HepG2 (cell line): ENCODE data around the gene ISG20L2. TPM values are rescaled to one million over a fixed set of nuclear protein-coding genes. Genes with fewer than 3 reads are reported as not detected.

Source experiments
- BHLHE40 ChIP-seq: IDR thresholded peaks from 2 replicates; pipeline ENCODE4 v1.6.1; 2011; ENCODE audit warnings: low read length, improper control_type of control experiment
- CAMTA2 ChIP-seq: sonication (generic); formaldehyde crosslinking; IDR thresholded peaks from 2 replicates; pipeline ENCODE4 v1.4.0; 2020; ENCODE audit warnings: mild to moderate bottlenecking, missing genetic modification reagents, borderline replicate concordance
- CBFB ChIP-seq: sonication (generic); formaldehyde crosslinking; IDR thresholded peaks from 2 replicates; pipeline ENCODE4 v1.4.0; 2020; ENCODE audit warnings: missing genetic modification reagents
- CBX2 ChIP-seq, 2 experiments: fragments of 200-600 bp in 1 of 2; sonication (generic); formaldehyde crosslinking in 1 of 2; IDR thresholded peaks; 2 replicates each; pipeline versions ENCODE4 v1.7.0 to v1.8.1; 2018 to 2022; ENCODE audit warnings: low read depth in 2 of 2, low read length in 1 of 2, mild to moderate bottlenecking in 1 of 2, missing genetic modification reagents in 1 of 2
- DMAP1 ChIP-seq: IDR thresholded peaks from 2 replicates; pipeline ENCODE4 v1.6.1; 2016
- EED ChIP-seq: sonication (generic); formaldehyde crosslinking; IDR thresholded peaks from 2 replicates; pipeline ENCODE4 v1.5.0; 2020; ENCODE audit warnings: mild to moderate bottlenecking, missing genetic modification reagents
- EP300 ChIP-seq, 3 experiments: sonication (generic) in 1 of 3; formaldehyde crosslinking in 1 of 3; IDR thresholded peaks; 2 replicates each; pipeline versions ENCODE4 v1.5.1 to v1.6.1; 2011 to 2020; ENCODE audit warnings: low read depth in 2 of 3, low read length in 2 of 3, borderline replicate concordance in 1 of 3, improper control_type of control experiment in 1 of 3, mild to moderate bottlenecking in 1 of 3, missing genetic modification reagents in 1 of 3, moderate library complexity in 1 of 3
- FOXA3 ChIP-seq: IDR thresholded peaks from 2 replicates; pipeline ENCODE4 v1.6.1; 2016; ENCODE audit warnings: missing genetic modification reagents, missing compliant biosample characterization
- FOXK2 ChIP-seq: fragments of 450-650 bp; IDR thresholded peaks from 2 replicates; pipeline ENCODE4 v1.6.1; 2016
- GATAD2A ChIP-seq: IDR thresholded peaks from 2 replicates; pipeline ENCODE4 v1.6.1; 2016
- JUND ChIP-seq: sonication (generic); formaldehyde crosslinking; IDR thresholded peaks from 2 replicates; pipeline ENCODE4 v1.8.0; 2022; ENCODE audit warnings: mild to moderate bottlenecking, missing genetic modification reagents
- KLF13 ChIP-seq: sonication (generic); formaldehyde crosslinking; IDR thresholded peaks from 2 replicates; pipeline ENCODE4 v1.4.0; 2020; ENCODE audit warnings: mild to moderate bottlenecking, missing genetic modification reagents
- KMT2A ChIP-seq: sonication (generic); formaldehyde crosslinking; IDR thresholded peaks from 2 replicates; pipeline ENCODE4 v1.4.0; 2020; ENCODE audit warnings: missing genetic modification reagents
- KMT2B ChIP-seq: IDR thresholded peaks from 2 replicates; pipeline ENCODE4 v1.6.1; 2016; ENCODE audit warnings: missing genetic modification reagents, missing compliant biosample characterization
- MXD4 ChIP-seq: IDR thresholded peaks from 2 replicates; pipeline ENCODE4 v1.6.1; 2016; ENCODE audit warnings: mild to moderate bottlenecking, missing biosample characterization, missing genetic modification reagents
- NPAS2 ChIP-seq: sonication (generic); formaldehyde crosslinking; IDR thresholded peaks from 2 replicates; pipeline ENCODE4 v1.8.0; 2022; ENCODE audit warnings: mild to moderate bottlenecking, missing genetic modification reagents, borderline replicate concordance
- NR2F6 ChIP-seq, 2 experiments: IDR thresholded peaks; 2 replicates each; pipeline ENCODE4 v1.6.1; 2016; ENCODE audit warnings: antibody characterized with exemption in 1 of 2, mild to moderate bottlenecking in 1 of 2
- PATZ1 ChIP-seq: sonication (generic); formaldehyde crosslinking; IDR thresholded peaks from 2 replicates; pipeline ENCODE4 v1.4.0; 2020; ENCODE audit warnings: missing genetic modification reagents
- SOX13 ChIP-seq, 3 experiments: fragments of 450-650 bp in 1 of 3; sonication (generic) in 1 of 3; formaldehyde crosslinking in 1 of 3; IDR thresholded peaks in 2 of 3; conservative IDR thresholded peaks in 1 of 3; 2 replicates each; pipeline versions ENCODE4 v1.5.0 to v1.6.1; 2016 to 2020; ENCODE audit warnings: antibody characterized with exemption in 1 of 3, mild to moderate bottlenecking in 1 of 3, missing compliant biosample characterization in 1 of 3, missing genetic modification reagents in 1 of 3, moderate library complexity in 1 of 3
- TBX3 ChIP-seq: fragments of 450-650 bp; IDR thresholded peaks from 2 replicates; pipeline ENCODE4 v1.6.1; 2017; ENCODE audit warnings: antibody characterized with exemption, mild to moderate bottlenecking, inconsistent platforms, borderline replicate concordance
- XBP1 ChIP-seq: sonication (generic); formaldehyde crosslinking; IDR thresholded peaks from 2 replicates; pipeline ENCODE4 v1.5.0; 2020; ENCODE audit warnings: missing genetic modification reagents
- ZBTB7A ChIP-seq: sonication (generic); formaldehyde crosslinking; IDR thresholded peaks from 2 replicates; pipeline ENCODE4 v1.8.0; 2022; ENCODE audit warnings: mild to moderate bottlenecking, missing genetic modification reagents
- ZBTB7B ChIP-seq: sonication (generic); formaldehyde crosslinking; IDR thresholded peaks from 2 replicates; pipeline ENCODE4 v1.4.0; 2020; ENCODE audit warnings: missing genetic modification reagents
- ZNF224 ChIP-seq: sonication (generic); formaldehyde crosslinking; IDR thresholded peaks from 2 replicates; pipeline ENCODE4 v1.5.0; 2020; ENCODE audit warnings: mild to moderate bottlenecking, missing genetic modification reagents
- ZNF292 ChIP-seq: sonication (generic); formaldehyde crosslinking; IDR thresholded peaks from 2 replicates; pipeline ENCODE4 v1.8.1; 2022; ENCODE audit warnings: mild to moderate bottlenecking, low read depth, missing genetic modification reagents, borderline replicate concordance
- ZNF567 ChIP-seq: sonication (generic); formaldehyde crosslinking; IDR thresholded peaks from 2 replicates; pipeline ENCODE4 v1.8.1; 2023; ENCODE audit warnings: mild to moderate bottlenecking, missing genetic modification reagents, borderline replicate concordance
- ZNF644 ChIP-seq: IDR thresholded peaks from 2 replicates; pipeline ENCODE4 v1.6.1; 2016; ENCODE audit warnings: low read depth
- ZNF670 ChIP-seq: sonication (generic); formaldehyde crosslinking; IDR thresholded peaks from 2 replicates; pipeline ENCODE4 v1.8.0; 2022; ENCODE audit warnings: mild to moderate bottlenecking, missing genetic modification reagents, borderline replicate concordance
- ZNF713 ChIP-seq: sonication (generic); formaldehyde crosslinking; IDR thresholded peaks from 2 replicates; pipeline ENCODE4 v1.4.0; 2020; ENCODE audit warnings: mild to moderate bottlenecking, missing genetic modification reagents
- ZNF768 ChIP-seq: sonication (generic); formaldehyde crosslinking; IDR thresholded peaks from 2 replicates; pipeline ENCODE4 v1.4.0; 2020; ENCODE audit warnings: missing genetic modification reagents
- ZNF777 ChIP-seq: sonication (generic); formaldehyde crosslinking; IDR thresholded peaks from 2 replicates; pipeline ENCODE4 v1.4.0; 2020; ENCODE audit warnings: missing genetic modification reagents
- ZNF879 ChIP-seq: sonication (generic); formaldehyde crosslinking; IDR thresholded peaks from 2 replicates; pipeline ENCODE4 v1.8.1; 2023; ENCODE audit warnings: missing genetic modification reagents
- polyA plus RNA-seq, 8 experiments: library from polyadenylated mRNA; depleted of rRNA in 3 of 8; stranded (reverse) in 7 of 8; unstranded in 1 of 8; fragments of >200 nt; fragmentation: Illumina TruSeq in 4 of 8; extraction: Trizol in 4 of 8; gene quantifications; 2 replicates each; pipeline versions ENCODE4 v1.2.1 to v1.2.3, GENCODE V29; 2011 to 2016; ENCODE audit warnings: low read depth in 4 of 8, missing spikeins in 1 of 8, mixed read lengths in 1 of 8; ENCODE audit not compliant: insufficient read depth in 1 of 8
- total RNA-seq, 5 experiments: library from RNA; depleted of rRNA; stranded (reverse); fragments of >200 nt; fragmentation: Illumina TruSeq; extraction: Trizol; gene quantifications; 2 replicates each; pipeline ENCODE4 v1.2.3, GENCODE V29; 2016; ENCODE audit warnings: low read depth in 1 of 5

Gene ISG20L2
- total and polyA plus RNA-seq, 2 of the 13 experiments (the other 11 are each of a cell fraction or from before 2014, with no cell fraction given): 19.8 to 21.3 TPM

GRCh38 chr1:156750711-156751450, 22.3 kb upstream of the ISG20L2 start (continued):
- peak; percentile 78 for TF ChIP-seq PATZ1 (CRISPR knock-in tag)
- no peak for TF ChIP-seq ZNF713 (CRISPR knock-in tag)
- no peak for TF ChIP-seq XBP1
- peak; percentile 51 for TF ChIP-seq KMT2B
- TF ChIP-seq TBX3: no peak
- TF ChIP-seq ZNF670 (CRISPR knock-in tag): no peak
- TF ChIP-seq DMAP1 (CRISPR knock-in tag): 0 out of 2 replicates have a peak, but pooled peaks have one; percentile 38
- TF ChIP-seq JUND (CRISPR knock-in tag): no peak
- no peak for TF ChIP-seq SOX13 (IDR thresholded peaks at IDR 0.05)
- TF ChIP-seq SOX13 (CRISPR knock-in tag; conservative IDR thresholded peaks at IDR 0.05 in 1 of 2, IDR thresholded peaks at IDR 0.05 in 1 of 2): 0 out of 4 replicates have a peak, but pooled peaks of 1 of the 2 experiments have one; percentile 10
- TF ChIP-seq KMT2A (CRISPR knock-in tag): no peak
- TF ChIP-seq ZNF879: no peak
- TF ChIP-seq ZNF644: no peak
- no peak for TF ChIP-seq FOXA3 (CRISPR knock-in tag)
- TF ChIP-seq FOXK2: no peak
- TF ChIP-seq ZBTB7B (CRISPR knock-in tag): 0 out of 2 replicates have a peak, but pooled peaks have one; percentile 19
- no peak for TF ChIP-seq CBFB (CRISPR knock-in tag)
- no peak for TF ChIP-seq ZNF292
- no peak for TF ChIP-seq ZNF224 (CRISPR knock-in tag)
- peak; percentile 50 for TF ChIP-seq BHLHE40
- no peak for TF ChIP-seq CBX2 (IDR thresholded peaks at IDR 0.05; ENCODE audit: low read depth, low read length)
- no peak for TF ChIP-seq CBX2 (CRISPR knock-in tag; IDR thresholded peaks at IDR 0.05; ENCODE audit: low read depth)
- no peak; the same call in 1 of the 2 replicates for TF ChIP-seq MXD4 (CRISPR knock-in tag)
- peak in 1 of 2 experiments; percentile 10; a peak in 1 of 4 replicates for TF ChIP-seq EP300 (IDR thresholded peaks at IDR 0.05; ENCODE audit: low read depth in 2 of 2, low read length in 2 of 2)
- TF ChIP-seq EP300 (CRISPR knock-in tag; IDR thresholded peaks at IDR 0.05; ENCODE audit: borderline replicate concordance): no peak
- TF ChIP-seq NPAS2 (CRISPR knock-in tag): no peak
- TF ChIP-seq EED: no peak
- no peak for TF ChIP-seq ZNF777 (CRISPR knock-in tag)
- TF ChIP-seq GATAD2A (CRISPR knock-in tag): no peak
- peak; percentile 73; the same call in 1 of the 2 replicates for TF ChIP-seq CAMTA2 (CRISPR knock-in tag)
- TF ChIP-seq ZNF567 (CRISPR knock-in tag): no peak
- no peak for TF ChIP-seq ZBTB7A (CRISPR knock-in tag)
- peak; percentile 42; the same call in 1 of the 2 replicates for TF ChIP-seq ZNF768 (CRISPR knock-in tag)
- no peak for TF ChIP-seq KLF13
- TF ChIP-seq NR2F6 (IDR thresholded peaks at IDR 0.05): no peak
- no peak for TF ChIP-seq NR2F6 (CRISPR knock-in tag; IDR thresholded peaks at IDR 0.05)
